ENCODE measurements around the gene NR3C1.

DNA sequence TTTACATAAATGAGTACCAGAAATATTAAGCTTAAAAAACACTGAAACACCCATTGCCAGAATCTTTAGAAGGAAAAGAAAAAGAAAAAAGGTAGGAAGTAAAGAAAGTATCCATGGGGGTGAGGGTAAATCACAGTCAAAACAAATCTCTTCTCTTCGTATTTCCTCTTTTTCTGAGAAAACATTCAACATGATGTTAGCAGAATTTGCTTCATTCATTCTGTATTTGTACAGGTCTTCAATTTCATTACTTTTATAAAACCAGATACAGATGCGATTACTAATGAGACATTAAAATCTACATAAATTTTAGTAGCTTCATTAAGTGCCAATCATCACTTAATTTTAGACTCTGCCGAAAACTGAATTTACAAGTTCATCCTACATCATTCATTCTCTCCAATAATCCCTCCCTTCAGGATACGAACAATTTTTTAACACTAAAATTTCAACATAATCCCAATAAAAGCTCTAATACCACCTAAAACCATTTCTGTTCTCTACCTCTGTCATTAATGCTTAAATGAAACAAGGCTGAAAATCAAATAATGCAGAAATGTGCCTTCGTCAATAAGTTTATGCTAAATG, 7.0 kb downstream of the NR3C1 start:
- no peak for TF ChIP-seq POLR2A (IDR thresholded peaks at IDR 0.05; ENCODE audit: low read depth, low read length)
- TF ChIP-seq, protein P1, sequence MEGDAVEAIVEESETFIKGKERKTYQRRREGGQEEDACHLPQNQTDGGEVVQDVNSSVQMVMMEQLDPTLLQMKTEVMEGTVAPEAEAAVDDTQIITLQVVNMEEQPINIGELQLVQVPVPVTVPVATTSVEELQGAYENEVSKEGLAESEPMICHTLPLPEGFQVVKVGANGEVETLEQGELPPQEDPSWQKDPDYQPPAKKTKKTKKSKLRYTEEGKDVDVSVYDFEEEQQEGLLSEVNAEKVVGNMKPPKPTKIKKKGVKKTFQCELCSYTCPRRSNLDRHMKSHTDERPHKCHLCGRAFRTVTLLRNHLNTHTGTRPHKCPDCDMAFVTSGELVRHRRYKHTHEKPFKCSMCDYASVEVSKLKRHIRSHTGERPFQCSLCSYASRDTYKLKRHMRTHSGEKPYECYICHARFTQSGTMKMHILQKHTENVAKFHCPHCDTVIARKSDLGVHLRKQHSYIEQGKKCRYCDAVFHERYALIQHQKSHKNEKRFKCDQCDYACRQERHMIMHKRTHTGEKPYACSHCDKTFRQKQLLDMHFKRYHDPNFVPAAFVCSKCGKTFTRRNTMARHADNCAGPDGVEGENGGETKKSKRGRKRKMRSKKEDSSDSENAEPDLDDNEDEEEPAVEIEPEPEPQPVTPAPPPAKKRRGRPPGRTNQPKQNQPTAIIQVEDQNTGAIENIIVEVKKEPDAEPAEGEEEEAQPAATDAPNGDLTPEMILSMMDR (conservative IDR thresholded peaks at IDR 0.05; ENCODE audit: low read depth, low read length): no peak
- TF ChIP-seq CEBPB (IDR thresholded peaks at IDR 0.05; ENCODE audit: low read depth, low read length): no peak
- TF ChIP-seq NFE2L2 (IDR thresholded peaks at IDR 0.05; ENCODE audit: low read depth, low read length): no peak
